Neutrophil (primary cell): ENCODE results near the gene XK.

Experiments
- H3K27ac ChIP-seq: fragments of 200-600 bp; sonication (generic); 2 replicates; pipeline ENCODE4 v1.5.1; 2016; ENCODE audit warnings: mild to moderate bottlenecking, moderate library complexity
- H3K27me3 ChIP-seq: fragments of 200-600 bp; sonication (generic); 2 replicates; pipeline ENCODE4 v1.6.0; 2016; ENCODE audit warnings: mild to moderate bottlenecking
- H3K36me3 ChIP-seq: fragments of 200-600 bp; sonication (generic); 2 replicates; pipeline ENCODE4 v1.5.1; 2017
- H3K4me1 ChIP-seq, 2 experiments: fragments of 200-600 bp in 1 of 2; sonication (generic) in 1 of 2; 1 replicate in 1 of 2; 2 replicates in 1 of 2; pipeline versions ENCODE4 v1.5.1 to v1.6.1; 2013 to 2016; ENCODE audit warnings: low read depth in 1 of 2, low read length in 1 of 2, mild to moderate bottlenecking in 1 of 2, moderate library complexity in 1 of 2; ENCODE audit not compliant: control insufficient read depth in 1 of 2, insufficient read depth in 1 of 2
- H3K4me3 ChIP-seq, 2 experiments: fragments of 200-600 bp in 1 of 2; sonication (generic) in 1 of 2; 1 replicate in 1 of 2; 2 replicates in 1 of 2; pipeline ENCODE4 v1.5.1; 2013 to 2016; ENCODE audit warnings: low read depth in 1 of 2, low read length in 1 of 2, mild to moderate bottlenecking in 1 of 2, moderate library complexity in 1 of 2
- H3K9me3 ChIP-seq: fragments of 200-600 bp; sonication (generic); 2 replicates; pipeline ENCODE4 v1.5.1; 2016
- TF ChIP-seq, protein P1 (sequence below): fragments of 200-600 bp; sonication (generic); IDR thresholded peaks from 2 replicates; pipeline ENCODE4 v1.5.1; 2016; ENCODE audit warnings: antibody characterized with exemption

The XK gene, protein sequence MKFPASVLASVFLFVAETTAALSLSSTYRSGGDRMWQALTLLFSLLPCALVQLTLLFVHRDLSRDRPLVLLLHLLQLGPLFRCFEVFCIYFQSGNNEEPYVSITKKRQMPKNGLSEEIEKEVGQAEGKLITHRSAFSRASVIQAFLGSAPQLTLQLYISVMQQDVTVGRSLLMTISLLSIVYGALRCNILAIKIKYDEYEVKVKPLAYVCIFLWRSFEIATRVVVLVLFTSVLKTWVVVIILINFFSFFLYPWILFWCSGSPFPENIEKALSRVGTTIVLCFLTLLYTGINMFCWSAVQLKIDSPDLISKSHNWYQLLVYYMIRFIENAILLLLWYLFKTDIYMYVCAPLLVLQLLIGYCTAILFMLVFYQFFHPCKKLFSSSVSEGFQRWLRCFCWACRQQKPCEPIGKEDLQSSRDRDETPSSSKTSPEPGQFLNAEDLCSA

DNA sequence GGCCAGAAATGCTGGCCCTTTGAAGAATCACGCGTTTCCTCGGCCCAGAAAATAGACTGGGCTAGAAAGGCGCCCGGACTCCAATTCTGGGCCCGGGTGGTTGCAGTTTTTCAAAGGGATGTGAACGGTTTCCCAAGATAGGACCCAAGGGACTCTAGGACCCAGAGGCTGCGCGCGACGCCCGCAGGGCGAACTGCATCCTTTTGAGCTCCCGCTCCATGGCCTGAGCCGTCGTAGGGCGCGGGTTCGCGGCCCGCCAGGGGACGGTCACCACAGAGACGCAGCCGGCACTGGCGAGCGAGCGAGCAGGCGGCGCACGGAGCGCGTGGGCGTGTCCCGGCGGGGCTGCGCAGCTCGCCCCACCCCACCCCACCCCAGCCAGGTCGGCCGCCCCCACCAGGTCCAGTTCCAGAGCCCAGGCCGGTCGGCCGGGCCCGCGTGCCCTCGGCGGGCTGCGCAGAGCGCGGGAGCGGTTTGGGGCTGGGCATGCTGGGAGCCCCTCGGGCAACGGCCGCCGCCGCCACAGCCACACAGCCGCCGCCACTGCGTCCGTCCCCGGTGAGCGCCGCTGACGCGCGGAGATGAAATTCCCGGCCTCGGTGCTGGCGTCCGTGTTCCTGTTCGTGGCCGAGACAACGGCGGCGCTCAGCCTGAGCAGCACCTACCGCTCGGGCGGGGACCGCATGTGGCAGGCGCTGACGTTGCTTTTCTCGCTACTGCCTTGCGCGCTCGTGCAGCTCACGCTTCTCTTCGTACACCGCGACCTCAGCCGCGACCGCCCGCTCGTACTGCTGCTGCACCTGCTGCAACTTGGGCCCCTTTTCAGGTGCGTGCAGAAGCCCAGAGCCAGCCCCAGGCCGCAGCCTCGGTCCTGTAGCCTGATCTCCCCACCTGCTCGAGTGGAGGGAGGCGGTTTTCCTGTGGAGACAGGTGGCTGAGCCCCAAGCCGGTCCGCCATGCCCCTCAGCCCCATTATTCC is at the start of gene XK:
Gene XK, plus strand, starts transcription at position 411 of the 979 bp plus-strand sequence. Its CDS starts 171 bp downstream, at position 582.
- TF ChIP-seq, protein P1, sequence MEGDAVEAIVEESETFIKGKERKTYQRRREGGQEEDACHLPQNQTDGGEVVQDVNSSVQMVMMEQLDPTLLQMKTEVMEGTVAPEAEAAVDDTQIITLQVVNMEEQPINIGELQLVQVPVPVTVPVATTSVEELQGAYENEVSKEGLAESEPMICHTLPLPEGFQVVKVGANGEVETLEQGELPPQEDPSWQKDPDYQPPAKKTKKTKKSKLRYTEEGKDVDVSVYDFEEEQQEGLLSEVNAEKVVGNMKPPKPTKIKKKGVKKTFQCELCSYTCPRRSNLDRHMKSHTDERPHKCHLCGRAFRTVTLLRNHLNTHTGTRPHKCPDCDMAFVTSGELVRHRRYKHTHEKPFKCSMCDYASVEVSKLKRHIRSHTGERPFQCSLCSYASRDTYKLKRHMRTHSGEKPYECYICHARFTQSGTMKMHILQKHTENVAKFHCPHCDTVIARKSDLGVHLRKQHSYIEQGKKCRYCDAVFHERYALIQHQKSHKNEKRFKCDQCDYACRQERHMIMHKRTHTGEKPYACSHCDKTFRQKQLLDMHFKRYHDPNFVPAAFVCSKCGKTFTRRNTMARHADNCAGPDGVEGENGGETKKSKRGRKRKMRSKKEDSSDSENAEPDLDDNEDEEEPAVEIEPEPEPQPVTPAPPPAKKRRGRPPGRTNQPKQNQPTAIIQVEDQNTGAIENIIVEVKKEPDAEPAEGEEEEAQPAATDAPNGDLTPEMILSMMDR, result no peak
- peaks cover 4% of the 10 kb centered on the region in 2 experiments for H3K4me1 ChIP-seq
- no peak within 1 kb of the TSS for H3K27ac ChIP-seq
- H3K27me3 ChIP-seq, result peaks cover 28% of the 10 kb centered on the region
- H3K9me3 ChIP-seq, result no peaks in the 10 kb centered on the region
- H3K36me3 ChIP-seq, result no peaks in the 10 kb centered on the region
- peak within 1 kb of the TSS; percentile 31 to 41 for H3K4me3 ChIP-seq

DNA sequence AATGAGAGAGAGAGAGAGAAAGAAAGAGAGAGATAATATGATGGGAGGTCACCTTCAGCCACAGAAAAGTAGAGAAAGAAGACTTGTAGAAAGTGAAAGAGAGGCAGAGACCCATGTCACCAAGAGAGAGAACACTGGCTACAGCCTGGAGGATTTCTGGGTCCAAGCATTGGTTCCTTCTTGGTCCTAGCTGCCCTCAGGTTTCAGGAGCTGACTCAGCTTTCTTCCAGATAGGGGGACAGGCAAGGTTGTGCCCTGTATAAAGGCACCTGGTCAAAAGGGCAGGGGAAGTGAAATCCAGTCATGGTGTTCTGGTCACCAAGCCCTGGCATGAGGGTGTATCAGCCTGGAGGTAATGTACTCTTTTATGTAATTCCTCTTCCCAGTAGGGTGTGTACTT is 47.5 kb upstream of the XK start:
- Histone ChIP-seq H3K27ac (no peak overlapping the region), H3K9me3 (no peaks in the 10 kb centered on the region), H3K36me3 (no peaks in the 10 kb centered on the region), H3K4me1 (no peaks in the 10 kb centered on the region), H3K4me3 (no peak overlapping the region), H3K27me3 (no peaks in the 10 kb centered on the region)
- TF ChIP-seq, protein P1, result no peak

DNA sequence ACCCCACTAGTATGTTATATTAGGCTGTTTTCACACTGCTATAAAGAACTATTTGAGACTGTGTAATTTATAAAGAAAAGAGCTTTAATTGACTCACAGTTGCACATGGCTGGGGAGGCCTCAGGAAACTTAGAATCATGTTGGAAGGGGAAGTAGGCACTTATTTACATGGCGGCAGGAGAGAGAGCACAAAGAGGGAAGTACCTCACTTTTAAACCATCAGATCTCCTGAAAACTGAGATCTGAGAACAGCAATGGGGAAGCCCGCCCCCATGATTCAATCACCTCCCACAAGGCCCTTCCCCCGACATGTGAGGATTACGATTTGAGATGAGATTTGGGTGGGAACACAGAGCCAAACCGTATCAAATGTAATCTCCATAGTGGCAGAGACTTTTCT is 45.4 kb upstream of the XK start:
- Histone ChIP-seq H3K9me3 (no peaks in the 10 kb centered on the region), H3K27me3 (no peaks in the 10 kb centered on the region), H3K4me3 (no peak overlapping the region), H3K36me3 (no peaks in the 10 kb centered on the region), H3K4me1 (no peaks in the 10 kb centered on the region), H3K27ac (no peak overlapping the region)
- TF ChIP-seq, protein P1, result no peak

DNA sequence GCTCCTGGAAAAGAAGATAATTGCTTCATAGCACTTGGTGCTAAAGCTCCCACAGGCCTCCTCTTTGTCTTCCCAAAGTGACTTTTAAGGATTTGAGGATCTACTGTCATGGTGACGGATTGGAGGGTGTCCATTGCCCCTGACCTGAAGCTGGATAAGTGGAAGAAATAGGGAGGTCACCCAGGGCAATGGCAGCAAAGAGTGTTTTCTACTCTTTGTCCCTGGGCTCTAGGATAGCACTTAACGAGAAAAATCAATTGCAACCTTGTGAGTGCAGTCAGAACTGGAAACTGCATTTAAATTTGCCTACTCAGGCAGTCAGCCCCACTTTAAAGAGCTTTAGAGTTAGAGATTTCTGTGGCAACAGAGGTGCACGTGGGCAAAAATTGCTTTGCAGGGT is 43.7 kb upstream of the XK start:
- TF ChIP-seq, protein P1, result no peak
- Histone ChIP-seq H3K36me3 (no peaks in the 10 kb centered on the region), H3K4me1 (no peaks in the 10 kb centered on the region), H3K4me3 (no peak overlapping the region), H3K9me3 (no peaks in the 10 kb centered on the region), H3K27ac (no peak overlapping the region), H3K27me3 (no peaks in the 10 kb centered on the region)

DNA sequence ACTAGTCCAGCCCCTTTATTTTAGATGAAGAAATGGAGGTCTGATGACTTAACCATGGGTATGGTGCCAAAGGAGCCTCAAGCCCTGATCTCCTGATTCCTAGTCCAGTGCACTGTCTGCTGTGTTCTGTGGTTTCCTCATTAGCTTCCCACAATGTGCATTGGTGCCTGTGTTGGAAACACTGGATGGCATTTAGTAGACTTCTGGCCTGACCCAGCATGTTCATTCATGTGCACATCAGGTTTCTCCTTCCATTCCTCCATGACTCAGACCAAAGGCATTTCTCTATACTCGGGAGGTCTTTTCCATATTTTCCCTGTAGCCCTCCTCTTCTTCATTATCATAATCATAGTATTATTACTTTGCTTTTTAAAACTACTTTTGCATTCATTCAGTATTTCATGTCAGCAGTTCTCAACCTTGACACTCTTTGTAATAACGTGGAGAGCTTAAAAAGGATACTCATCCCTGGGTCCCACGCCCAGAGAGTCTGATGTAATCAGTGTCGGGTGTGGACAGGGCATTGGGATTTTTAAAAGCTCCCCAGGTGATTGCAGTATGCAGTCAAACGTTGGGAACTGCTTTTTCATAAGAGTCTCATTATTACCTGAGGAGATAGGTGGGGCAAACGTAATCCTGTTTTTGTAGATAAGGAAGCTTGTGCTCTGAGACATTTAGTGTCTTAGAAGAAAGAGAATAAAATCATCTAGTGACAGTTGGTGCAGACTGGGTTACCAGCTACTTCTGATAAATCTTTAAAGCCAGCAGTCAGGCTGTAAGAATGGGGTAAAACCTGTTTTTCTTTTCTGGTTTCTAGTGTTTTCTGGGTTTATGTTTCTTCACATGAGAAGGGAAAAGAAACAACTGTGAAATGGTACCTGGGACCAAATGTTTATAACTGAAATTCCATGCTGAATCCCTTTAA is 40.9 kb upstream of the XK start:
- H3K4me1 ChIP-seq, result no peaks in the 10 kb centered on the region
- no peaks in the 10 kb centered on the region for H3K36me3 ChIP-seq
- H3K27me3 ChIP-seq, result no peaks in the 10 kb centered on the region
- no peak overlapping the region for H3K4me3 ChIP-seq
- H3K27ac ChIP-seq, result no peak overlapping the region
- TF ChIP-seq, protein P1, result no peak
- H3K9me3 ChIP-seq, result no peaks in the 10 kb centered on the region
